HEK293T (cell line): ENCODE measurements around the gene TGFBR3.

Experiments used
- ARNT ChIP-seq: fragments of 450-650 bp; IDR thresholded peaks from 2 replicates; pipeline ENCODE4 v1.6.1; 2017; ENCODE audit warnings: mild to moderate bottlenecking
- BHLHE40 ChIP-seq: fragments of 450-650 bp; IDR thresholded peaks from 2 replicates; pipeline ENCODE4 v1.6.1; 2016; ENCODE audit warnings: mild to moderate bottlenecking, moderate library complexity, borderline replicate concordance
- CTBP1 ChIP-seq: fragments of 450-650 bp; IDR thresholded peaks from 2 replicates; pipeline ENCODE4 v1.6.1; 2016; ENCODE audit warnings: borderline replicate concordance
- FOXA1 ChIP-seq: fragments of 450-650 bp; IDR thresholded peaks from 2 replicates; pipeline ENCODE4 v1.6.1; 2016; ENCODE audit warnings: mild to moderate bottlenecking
- FOXM1 ChIP-seq: fragments of 450-650 bp; IDR thresholded peaks from 2 replicates; pipeline ENCODE4 v1.6.1; 2017; ENCODE audit warnings: mild to moderate bottlenecking, borderline replicate concordance
- NFRKB ChIP-seq: fragments of 450-650 bp; IDR thresholded peaks from 2 replicates; pipeline ENCODE4 v1.6.1; 2016; ENCODE audit warnings: mild to moderate bottlenecking, moderate library complexity
- SP1 ChIP-seq: fragments of 450-650 bp; IDR thresholded peaks from 2 replicates; pipeline ENCODE4 v1.6.1; 2017
- SUZ12 ChIP-seq: fragments of 450-650 bp; IDR thresholded peaks from 2 replicates; pipeline ENCODE4 v1.6.1; 2016; ENCODE audit warnings: mild to moderate bottlenecking
- TARDBP ChIP-seq: fragments of 450-650 bp; IDR thresholded peaks from 2 replicates; pipeline ENCODE4 v1.6.1; 2016
- TF ChIP-seq, protein P1 (sequence below): fragments of 450-650 bp; IDR thresholded peaks from 2 replicates; pipeline ENCODE4 v1.6.1; 2016

DNA sequence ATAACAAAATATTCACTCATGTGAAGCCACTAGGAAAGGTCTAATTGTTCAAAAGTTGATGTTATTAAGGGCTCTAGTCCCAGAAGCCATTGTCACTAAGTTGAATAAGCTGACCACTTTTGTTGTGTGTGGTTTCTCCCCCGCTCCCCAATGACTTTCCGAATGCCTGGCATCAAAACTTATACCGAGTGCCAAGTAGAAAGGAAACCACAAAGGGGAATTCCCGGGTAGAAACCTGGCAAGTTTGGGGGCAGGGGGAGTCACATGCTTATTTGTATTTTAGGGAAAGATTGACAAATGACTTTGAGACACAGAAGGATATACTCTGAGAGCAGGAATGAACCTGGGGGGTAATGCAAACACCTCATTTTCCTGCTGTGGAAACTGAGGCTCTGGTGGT lies 154.1 kb downstream of the TGFBR3 start:
- no peak for TF ChIP-seq FOXM1
- no peak for TF ChIP-seq SP1
- TF ChIP-seq NFRKB = no peak
- no peak for TF ChIP-seq BHLHE40
- TF ChIP-seq, protein P1, sequence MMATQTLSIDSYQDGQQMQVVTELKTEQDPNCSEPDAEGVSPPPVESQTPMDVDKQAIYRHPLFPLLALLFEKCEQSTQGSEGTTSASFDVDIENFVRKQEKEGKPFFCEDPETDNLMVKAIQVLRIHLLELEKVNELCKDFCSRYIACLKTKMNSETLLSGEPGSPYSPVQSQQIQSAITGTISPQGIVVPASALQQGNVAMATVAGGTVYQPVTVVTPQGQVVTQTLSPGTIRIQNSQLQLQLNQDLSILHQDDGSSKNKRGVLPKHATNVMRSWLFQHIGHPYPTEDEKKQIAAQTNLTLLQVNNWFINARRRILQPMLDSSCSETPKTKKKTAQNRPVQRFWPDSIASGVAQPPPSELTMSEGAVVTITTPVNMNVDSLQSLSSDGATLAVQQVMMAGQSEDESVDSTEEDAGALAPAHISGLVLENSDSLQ = no peak
- no peak for TF ChIP-seq SUZ12
- TF ChIP-seq TARDBP = no peak
- no peak for TF ChIP-seq ARNT
- TF ChIP-seq CTBP1 = no peak
- no peak for TF ChIP-seq FOXA1
